ENCODE data around the gene PELI2.

The PELI2 gene

DNA sequence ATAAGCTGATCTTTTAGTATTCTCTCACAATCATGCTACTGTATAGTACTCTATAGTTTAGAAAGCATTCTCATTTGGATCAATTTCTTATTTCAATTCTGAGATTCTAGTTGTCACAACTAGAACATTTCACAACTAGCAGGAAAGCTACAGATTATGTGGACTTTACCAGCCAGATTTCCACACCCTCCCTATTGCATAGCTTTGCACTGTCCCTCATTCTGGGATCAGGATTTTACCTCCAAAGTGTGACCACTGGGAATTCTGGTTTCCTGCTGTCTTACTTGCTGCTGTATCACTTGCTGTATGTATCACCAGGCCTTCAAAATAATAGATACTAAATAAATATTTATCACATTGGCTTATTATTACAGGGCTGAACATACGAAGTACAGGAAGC lies 10.2 kb upstream of the PELI2 start:
- Histone ChIP-seq H3K27me3 (ENCODE audit: insufficient read depth, poor library complexity, severe bottlenecking) (peaks cover 13% of the 10 kb centered on the region), H3K27ac (ENCODE audit: poor library complexity, severe bottlenecking) (no peak overlapping the region), H3K36me3 (ENCODE audit: low read depth) (no peaks in the 10 kb centered on the region), H3K4me1 (ENCODE audit: insufficient read depth, poor library complexity, severe bottlenecking) (no peaks in the 10 kb centered on the region), H3K4me3 (ENCODE audit: severe bottlenecking) (no peak overlapping the region), H3K9me3 (ENCODE audit: severe bottlenecking) (no peaks in the 10 kb centered on the region)
- no peak for ATAC-seq (ENCODE audit: low read depth)
- no peak for TF ChIP-seq CTCF (IDR thresholded peaks at IDR 0.05; ENCODE audit: poor library complexity, severe bottlenecking)
- DNase-seq (ENCODE audit: low spot score): no peak

DNA sequence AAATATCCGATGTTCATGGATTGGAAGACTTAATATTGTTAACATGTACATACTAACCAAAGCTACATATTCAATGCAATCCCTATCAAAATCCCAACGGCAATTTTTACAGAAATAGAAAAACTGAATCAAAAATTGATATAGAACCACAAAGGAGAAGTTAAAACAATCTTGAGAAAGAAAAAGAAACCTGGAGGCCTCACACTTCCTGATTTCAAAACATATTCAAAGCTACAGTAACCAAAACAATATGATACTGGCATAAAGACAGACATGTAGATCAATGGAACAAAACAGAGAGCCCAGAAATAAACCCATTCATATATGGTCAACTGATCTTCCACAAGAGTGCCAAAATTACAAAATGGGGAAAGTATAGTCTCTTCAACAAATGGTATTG lies 5.4 kb upstream of the PELI2 start:
- Histone ChIP-seq H3K4me1 (ENCODE audit: insufficient read depth, poor library complexity, severe bottlenecking) (no peaks in the 10 kb centered on the region), H3K27ac (ENCODE audit: poor library complexity, severe bottlenecking) (no peak overlapping the region), H3K27me3 (ENCODE audit: insufficient read depth, poor library complexity, severe bottlenecking) (peaks cover 40% of the 10 kb centered on the region), H3K36me3 (ENCODE audit: low read depth) (no peaks in the 10 kb centered on the region), H3K4me3 (ENCODE audit: severe bottlenecking) (no peak overlapping the region), H3K9me3 (ENCODE audit: severe bottlenecking) (no peaks in the 10 kb centered on the region)
- ATAC-seq (ENCODE audit: low read depth): no peak
- no peak for TF ChIP-seq CTCF (IDR thresholded peaks at IDR 0.05; ENCODE audit: poor library complexity, severe bottlenecking)
- DNase-seq (ENCODE audit: low spot score): no peak

DNA sequence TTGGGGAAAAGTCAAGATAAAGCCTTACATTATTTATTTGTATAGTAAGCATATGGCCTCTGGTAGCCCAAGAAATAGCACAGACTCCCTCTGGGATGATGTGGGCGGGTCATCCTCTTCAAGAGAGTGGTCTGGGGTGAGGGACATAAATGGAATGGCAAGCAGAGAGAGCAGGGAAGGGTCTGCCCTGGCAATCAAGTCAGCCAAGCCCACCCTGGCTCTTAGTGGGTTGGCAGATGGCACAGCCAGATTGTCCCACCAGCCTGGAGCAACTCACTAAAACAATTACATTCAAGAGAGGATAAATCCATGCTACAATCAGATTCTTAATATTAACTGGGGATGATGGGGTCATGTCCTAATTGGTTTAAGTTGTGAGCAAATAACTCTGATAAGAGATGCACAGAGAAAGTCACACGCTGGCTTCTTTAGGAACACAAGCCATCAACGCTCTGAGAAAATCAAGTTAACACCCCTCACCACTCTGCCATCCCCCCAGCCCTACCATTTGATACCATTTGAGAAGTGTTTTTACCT lies 2.8 kb upstream of the PELI2 start:
- TF ChIP-seq CTCF (IDR thresholded peaks at IDR 0.05; ENCODE audit: poor library complexity, severe bottlenecking): no peak
- no peaks in the 10 kb centered on the region for H3K9me3 ChIP-seq (ENCODE audit: severe bottlenecking)
- DNase-seq (ENCODE audit: low spot score): no peak
- no peak overlapping the region for H3K27ac ChIP-seq (ENCODE audit: poor library complexity, severe bottlenecking)
- H3K27me3 ChIP-seq (ENCODE audit: insufficient read depth, poor library complexity, severe bottlenecking): peaks cover 55% of the 10 kb centered on the region
- ATAC-seq (ENCODE audit: low read depth): no peak
- H3K4me3 ChIP-seq (ENCODE audit: severe bottlenecking): no peak overlapping the region
- no peaks in the 10 kb centered on the region for H3K36me3 ChIP-seq (ENCODE audit: low read depth)
- no peaks in the 10 kb centered on the region for H3K4me1 ChIP-seq (ENCODE audit: insufficient read depth, poor library complexity, severe bottlenecking)

- peaks cover 60% of the 10 kb centered on the region for H3K27me3 ChIP-seq (ENCODE audit: insufficient read depth, poor library complexity, severe bottlenecking)
- no peaks in the 10 kb centered on the region for H3K4me1 ChIP-seq (ENCODE audit: insufficient read depth, poor library complexity, severe bottlenecking)
- H3K36me3 ChIP-seq (ENCODE audit: low read depth): no peaks in the 10 kb centered on the region
- ATAC-seq (ENCODE audit: low read depth): no peak
- H3K4me3 ChIP-seq (ENCODE audit: severe bottlenecking): no peak overlapping the region
- no peaks in the 10 kb centered on the region for H3K9me3 ChIP-seq (ENCODE audit: severe bottlenecking)
- no peak overlapping the region for H3K27ac ChIP-seq (ENCODE audit: poor library complexity, severe bottlenecking)
- DNase-seq (ENCODE audit: low spot score): no peak
- TF ChIP-seq CTCF (IDR thresholded peaks at IDR 0.05; ENCODE audit: poor library complexity, severe bottlenecking): no peak
Observed at GRCh38 chr14:56115976-56116893, 2.0 kb upstream of the PELI2 start.

Measured in RWPE2 (cell line).